GM12801 (cell line): ENCODE measurements around the gene VASP.

ENCODE experiments used
- TF ChIP-seq, protein P1 (sequence below): IDR thresholded peaks from one replicate; pipeline ENCODE4 v1.5.1; 2011; ENCODE audit warnings: control low read depth; ENCODE audit not compliant: insufficient read length; ENCODE audit errors: extremely low read depth

The VASP gene

DNA sequence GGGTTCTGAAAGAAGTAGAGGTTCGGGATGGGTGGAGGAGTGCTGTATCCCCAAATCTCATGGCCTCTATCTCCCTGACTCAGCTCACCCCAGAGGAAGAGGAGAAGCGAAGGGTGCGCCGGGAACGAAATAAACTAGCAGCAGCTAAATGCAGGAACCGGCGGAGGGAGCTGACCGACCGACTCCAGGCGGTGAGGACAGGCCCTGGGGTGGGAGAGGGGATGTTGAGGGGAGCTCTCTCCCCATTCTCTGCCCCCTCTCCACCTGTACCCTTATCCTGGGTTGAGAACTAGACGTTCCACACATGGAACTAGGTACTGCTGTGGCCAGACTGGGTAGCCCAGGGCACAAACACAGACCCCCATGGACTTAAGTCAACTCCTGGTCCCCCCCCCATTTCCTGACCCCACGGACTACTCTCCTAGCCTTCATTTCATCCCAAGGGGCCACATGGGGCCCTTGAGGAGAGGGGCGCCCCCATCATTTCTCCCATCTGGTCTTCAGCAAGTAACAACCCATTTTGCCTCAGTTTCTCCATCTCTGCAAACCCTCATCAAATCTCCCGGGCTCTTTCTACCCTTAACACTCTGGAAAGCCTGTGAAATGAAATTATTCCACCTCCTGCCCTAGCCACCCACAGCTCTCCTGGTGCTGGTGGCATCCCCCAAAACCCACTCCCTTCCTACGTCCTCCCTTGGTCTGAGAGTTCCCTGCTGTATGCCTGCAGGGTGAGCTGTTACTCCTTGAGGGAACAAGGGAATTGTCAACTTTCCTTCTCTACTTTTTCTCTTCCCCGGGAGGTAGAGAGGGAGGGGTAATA, 36.0 kb upstream of the VASP start:
- TF ChIP-seq, protein P1, sequence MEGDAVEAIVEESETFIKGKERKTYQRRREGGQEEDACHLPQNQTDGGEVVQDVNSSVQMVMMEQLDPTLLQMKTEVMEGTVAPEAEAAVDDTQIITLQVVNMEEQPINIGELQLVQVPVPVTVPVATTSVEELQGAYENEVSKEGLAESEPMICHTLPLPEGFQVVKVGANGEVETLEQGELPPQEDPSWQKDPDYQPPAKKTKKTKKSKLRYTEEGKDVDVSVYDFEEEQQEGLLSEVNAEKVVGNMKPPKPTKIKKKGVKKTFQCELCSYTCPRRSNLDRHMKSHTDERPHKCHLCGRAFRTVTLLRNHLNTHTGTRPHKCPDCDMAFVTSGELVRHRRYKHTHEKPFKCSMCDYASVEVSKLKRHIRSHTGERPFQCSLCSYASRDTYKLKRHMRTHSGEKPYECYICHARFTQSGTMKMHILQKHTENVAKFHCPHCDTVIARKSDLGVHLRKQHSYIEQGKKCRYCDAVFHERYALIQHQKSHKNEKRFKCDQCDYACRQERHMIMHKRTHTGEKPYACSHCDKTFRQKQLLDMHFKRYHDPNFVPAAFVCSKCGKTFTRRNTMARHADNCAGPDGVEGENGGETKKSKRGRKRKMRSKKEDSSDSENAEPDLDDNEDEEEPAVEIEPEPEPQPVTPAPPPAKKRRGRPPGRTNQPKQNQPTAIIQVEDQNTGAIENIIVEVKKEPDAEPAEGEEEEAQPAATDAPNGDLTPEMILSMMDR, result no peak

DNA sequence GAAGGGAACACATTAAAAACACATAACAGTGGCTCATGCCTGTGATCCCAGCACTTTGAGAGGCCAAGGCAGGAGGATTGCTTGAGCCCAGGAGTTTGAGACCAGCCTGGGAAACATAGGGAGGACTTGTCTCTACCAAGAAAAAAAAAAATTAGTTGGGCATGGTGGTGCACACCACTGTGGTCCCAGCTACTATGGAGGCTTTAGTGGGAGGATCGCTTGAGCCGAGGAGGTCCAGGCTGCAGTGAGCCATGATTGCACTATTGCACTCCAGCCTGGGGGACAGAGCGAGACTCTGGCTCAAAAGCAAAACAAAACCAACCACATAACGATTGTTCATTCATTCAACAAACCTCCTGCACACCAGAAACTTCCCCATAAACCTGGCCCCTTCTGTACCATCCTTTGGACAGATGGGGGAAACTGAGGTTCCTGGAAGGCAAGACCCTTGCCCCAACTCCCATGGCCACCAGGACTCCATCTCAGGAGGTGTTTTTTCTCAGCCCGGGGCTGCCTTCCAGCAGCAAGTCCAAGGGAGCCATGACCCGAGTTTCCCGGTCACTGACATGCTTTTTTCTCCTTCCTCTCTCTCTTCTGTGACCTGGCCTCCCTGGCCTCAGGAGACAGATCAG, 35.2 kb upstream of the VASP start:
- TF ChIP-seq, protein P1, result no peak

DNA sequence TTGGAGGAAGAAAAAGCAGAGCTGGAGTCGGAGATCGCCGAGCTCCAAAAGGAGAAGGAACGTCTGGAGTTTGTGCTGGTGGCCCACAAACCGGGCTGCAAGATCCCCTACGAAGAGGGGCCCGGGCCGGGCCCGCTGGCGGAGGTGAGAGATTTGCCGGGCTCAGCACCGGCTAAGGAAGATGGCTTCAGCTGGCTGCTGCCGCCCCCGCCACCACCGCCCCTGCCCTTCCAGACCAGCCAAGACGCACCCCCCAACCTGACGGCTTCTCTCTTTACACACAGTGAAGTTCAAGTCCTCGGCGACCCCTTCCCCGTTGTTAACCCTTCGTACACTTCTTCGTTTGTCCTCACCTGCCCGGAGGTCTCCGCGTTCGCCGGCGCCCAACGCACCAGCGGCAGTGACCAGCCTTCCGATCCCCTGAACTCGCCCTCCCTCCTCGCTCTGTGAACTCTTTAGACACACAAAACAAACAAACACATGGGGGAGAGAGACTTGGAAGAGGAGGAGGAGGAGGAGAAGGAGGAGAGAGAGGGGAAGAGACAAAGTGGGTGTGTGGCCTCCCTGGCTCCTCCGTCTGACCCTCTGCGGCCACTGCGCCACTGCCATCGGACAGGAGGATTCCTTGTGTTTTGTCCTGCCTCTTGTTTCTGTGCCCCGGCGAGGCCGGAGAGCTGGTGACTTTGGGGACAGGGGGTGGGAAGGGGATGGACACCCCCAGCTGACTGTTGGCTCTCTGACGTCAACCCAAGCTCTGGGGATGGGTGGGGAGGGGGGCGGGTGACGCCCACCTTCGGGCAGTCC, 34.5 kb upstream of the VASP start:
- TF ChIP-seq, protein P1, result no peak

DNA sequence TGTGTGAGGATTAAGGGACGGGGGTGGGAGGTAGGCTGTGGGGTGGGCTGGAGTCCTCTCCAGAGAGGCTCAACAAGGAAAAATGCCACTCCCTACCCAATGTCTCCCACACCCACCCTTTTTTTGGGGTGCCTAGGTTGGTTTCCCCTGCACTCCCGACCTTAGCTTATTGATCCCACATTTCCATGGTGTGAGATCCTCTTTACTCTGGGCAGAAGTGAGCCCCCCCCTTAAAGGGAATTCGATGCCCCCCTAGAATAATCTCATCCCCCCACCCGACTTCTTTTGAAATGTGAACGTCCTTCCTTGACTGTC, 34.0 kb upstream of the VASP start:
- TF ChIP-seq, protein P1, result no peak

DNA sequence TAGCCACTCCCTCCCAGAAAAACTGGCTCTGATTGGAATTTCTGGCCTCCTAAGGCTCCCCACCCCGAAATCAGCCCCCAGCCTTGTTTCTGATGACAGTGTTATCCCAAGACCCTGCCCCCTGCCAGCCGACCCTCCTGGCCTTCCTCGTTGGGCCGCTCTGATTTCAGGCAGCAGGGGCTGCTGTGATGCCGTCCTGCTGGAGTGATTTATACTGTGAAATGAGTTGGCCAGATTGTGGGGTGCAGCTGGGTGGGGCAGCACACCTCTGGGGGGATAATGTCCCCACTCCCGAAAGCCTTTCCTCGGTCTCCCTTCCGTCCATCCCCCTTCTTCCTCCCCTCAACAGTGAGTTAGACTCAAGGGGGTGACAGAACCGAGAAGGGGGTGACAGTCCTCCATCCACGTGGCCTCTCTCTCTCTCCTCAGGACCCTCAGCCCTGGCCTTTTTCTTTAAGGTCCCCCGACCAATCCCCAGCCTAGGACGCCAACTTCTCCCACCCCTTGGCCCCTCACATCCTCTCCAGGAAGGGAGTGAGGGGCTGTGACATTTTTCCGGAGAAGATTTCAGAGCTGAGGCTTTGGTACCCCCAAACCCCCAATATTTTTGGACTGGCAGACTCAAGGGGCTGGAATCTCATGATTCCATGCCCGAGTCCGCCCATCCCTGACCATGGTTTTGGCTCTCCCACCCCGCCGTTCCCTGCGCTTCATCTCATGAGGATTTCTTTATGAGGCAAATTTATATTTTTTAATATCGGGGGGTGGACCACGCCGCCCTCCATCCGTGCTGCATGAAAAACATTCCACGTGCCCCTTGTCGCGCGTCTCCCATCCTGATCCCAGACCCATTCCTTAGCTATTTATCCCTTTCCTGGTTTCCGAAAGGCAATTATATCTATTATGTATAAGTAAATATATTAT, 33.3 kb upstream of the VASP start:
- TF ChIP-seq, protein P1, result no peak

DNA sequence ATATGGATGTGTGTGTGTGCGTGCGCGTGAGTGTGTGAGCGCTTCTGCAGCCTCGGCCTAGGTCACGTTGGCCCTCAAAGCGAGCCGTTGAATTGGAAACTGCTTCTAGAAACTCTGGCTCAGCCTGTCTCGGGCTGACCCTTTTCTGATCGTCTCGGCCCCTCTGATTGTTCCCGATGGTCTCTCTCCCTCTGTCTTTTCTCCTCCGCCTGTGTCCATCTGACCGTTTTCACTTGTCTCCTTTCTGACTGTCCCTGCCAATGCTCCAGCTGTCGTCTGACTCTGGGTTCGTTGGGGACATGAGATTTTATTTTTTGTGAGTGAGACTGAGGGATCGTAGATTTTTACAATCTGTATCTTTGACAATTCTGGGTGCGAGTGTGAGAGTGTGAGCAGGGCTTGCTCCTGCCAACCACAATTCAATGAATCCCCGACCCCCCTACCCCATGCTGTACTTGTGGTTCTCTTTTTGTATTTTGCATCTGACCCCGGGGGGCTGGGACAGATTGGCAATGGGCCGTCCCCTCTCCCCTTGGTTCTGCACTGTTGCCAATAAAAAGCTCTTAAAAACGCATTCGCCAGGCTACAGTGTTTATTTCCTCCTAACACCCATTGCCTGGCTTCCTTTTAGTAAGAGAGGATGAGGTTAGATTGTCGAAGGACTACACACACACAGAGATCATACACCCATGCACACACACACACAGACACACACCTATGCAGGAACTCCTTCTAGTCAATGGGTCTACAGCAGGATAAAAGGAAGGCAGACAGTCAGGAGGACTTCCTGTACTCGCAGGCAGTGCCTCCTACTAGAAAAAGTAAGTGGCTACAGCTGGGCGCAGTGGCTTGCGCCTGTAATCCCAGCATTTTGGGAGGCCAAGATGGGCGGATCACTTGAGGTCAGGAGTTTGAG, 32.4 kb upstream of the VASP start:
- TF ChIP-seq, protein P1, result no peak
